CD4-positive, alpha-beta T cell treated with Interleukin-15 for 4 hours (primary cell): Measurements from ENCODE around the gene SLC35E2B.
"Not testable (repeated sequence)": the region's sequence is repeated elsewhere in the genome, so short reads cannot be mapped to it uniquely, and the experiment has no call there.

Source experiments
- DNase-seq: peaks from one replicate; pipeline ENCODE4 v3.0.0-alpha.2; 2020; ENCODE audit warnings: low spot score

SLC35E2B gene

DNA sequence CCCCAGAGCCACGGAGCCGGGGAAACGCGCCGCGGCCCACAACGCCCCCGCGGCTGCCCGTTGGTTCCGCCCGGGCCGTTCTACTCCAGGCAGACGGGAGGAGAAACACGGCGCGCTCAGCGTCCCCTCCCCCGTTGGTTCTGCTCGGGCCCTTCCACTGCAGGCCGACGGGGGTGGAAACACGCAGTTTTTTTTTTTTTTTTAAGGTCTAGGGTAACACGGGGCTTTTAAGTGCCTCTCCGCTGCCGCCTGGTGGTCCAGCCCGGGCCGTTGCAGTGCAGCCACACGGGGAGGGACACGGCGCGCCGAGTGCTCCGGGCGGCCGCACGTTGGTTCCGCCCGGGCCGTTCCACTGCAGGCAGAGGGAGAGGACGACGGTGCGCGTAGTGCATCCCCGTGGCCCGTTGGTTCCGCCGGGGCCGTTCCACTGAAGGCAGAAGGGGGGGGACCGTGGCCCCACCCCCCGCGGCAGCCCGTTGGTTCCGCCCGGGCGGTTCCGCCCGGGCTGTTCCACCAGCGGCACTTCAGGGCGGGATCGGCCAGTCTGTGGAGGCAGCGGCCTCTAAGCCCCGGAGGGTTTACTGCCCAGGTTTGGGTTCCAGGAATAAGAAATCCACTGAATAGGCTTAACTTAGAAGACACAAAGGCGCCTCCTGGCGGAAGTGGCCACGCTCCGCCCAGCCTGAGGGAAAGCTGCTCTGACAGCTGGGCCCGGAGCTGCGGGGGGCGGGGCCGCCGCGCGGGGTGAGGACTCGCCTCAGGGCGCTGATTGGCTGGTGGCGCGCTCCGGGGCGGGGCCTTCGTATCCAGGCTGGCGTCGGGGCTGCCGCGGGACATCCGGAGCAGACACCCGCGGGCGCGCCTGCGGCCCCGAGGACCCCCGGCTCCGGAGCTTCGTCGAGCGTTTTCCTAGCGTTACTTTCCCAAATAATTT is at the start of gene SLC35E2B:
SLC35E2B (minus strand) TSS at position 82 of the 934 bp plus-strand sequence. CDS start 16,096 bp downstream, outside the sequence.
- peak; percentile 98 for DNase-seq

DNA sequence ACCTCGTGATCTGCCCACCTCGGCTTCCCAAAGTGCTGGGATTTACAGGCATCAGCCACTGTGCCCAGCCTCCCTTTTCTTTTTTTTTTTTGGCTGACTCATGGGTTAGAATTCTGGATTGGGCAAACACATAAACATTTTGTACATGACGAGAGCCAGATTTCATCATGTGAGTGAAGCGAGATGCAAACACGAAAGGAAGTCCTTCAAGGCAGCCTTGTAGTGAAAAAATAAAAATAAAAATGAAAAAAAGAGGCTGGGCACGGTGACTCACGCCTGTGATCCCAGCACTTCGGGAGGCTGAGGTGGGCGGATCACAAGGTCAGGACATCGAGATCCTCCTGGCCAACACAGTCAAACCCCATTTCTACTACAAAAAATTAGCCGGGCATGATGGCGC is 48.4 kb upstream of the SLC35E2B start:
- not testable (repeated sequence) for DNase-seq

DNA sequence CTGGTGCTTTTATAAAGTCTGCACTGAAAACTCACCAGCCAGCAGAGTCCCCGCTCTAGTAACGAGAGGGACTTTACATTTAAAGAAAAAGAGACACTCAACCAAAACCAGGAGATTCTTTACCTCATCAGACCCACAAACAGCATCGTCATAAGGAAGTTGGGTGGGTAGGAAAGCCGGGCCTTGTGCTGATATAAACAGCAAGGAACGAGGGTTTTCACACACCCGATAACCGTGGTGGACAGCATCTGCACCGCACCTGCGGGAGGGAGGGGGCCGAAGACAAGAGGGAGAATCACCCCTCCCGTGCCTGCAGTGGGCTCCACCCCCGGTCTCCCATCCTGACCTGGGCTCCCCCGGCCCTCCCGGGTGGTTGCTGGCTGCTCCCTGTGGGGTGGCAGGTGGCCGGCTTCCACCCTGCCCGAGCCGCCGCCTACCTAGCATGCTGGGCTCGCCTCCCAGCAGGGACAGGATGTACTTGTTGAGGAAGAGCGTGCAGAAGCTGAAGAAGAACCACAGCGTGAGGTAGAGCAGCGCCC is 46.3 kb upstream of the SLC35E2B start:
- not testable (repeated sequence) for DNase-seq

DNA sequence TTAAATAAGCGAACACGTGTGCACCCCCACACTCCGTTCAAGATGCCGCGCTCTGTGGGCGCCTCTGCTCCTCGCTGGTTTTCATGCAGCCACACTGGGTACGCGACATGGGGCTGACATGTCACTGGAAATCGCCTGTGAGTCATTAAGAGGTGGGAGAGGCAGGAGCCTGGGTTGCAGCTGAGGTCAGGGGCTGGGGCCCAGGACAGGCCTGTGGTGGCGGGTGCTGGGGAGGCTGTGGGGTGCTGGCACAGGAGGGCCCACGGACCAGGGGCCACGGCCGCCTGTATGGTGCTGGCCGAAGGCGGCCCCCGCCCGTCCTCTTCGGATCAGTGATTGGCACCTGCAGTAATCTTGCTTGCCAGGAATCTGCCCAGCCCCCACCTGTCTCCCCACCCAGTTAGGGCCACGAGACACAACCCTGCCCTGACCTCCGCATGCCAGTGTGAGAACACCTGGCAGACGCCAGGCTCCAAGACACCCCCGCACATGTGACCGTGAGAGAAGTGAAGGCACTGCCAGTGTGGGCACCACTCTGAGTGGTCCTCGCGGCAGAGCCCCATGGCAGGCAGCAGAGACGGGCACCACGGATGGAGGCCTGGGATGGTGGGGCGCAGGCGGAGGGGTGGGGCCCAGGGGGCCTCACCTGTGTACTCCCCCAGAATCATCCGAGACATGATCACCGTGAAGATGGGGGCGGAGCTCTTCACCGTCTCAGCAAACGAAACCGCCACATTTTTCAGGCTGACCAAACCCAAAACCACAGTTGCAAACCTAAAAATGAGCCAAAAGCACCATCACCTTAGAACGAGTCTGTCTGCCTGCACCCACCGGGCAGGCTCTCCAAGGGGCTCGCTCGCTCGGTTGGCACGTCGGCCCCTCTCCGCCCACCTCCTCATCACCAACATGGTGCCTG is 45.3 kb upstream of the SLC35E2B start:
- not testable (repeated sequence) for DNase-seq

DNA sequence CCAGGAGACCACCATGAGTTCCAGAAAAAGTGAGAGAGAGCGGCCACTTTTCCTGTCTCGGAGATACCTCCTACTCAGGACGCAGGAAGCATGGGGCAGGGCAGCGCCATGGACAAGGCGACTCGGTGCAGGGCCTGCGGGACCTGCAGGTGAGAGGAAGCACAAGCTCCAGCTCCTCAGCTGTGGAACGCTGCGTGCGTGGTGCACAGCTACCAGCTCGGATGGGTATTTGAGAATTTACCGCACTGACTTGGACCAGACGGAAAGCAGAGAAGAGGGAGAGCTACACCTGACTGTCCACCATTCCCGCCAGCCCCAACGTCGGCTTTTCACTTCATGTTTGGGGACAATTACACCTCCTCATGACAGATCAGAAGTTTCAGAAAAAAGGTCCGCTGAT is 39.8 kb upstream of the SLC35E2B start:
- no peak for DNase-seq

DNA sequence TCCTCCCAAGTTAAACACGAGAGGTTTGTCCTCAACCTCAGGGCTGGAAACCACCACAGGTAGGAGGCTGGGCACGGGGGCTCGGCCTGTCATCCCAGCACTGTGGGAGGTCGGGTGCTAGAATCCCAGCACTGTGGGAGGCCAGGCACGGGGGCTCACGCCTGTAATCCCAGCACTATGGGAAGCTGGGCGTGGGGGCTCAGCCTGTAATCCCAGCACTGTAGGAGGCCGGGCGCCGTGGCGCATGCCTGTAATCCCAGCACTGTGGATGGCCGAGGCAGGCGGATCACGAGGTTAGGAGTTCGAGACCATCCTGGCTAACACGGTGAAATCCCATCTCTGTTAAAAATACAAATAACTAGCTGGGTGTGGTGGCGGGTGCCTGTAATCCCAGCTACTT is 38.3 kb upstream of the SLC35E2B start:
- no peak for DNase-seq

DNA sequence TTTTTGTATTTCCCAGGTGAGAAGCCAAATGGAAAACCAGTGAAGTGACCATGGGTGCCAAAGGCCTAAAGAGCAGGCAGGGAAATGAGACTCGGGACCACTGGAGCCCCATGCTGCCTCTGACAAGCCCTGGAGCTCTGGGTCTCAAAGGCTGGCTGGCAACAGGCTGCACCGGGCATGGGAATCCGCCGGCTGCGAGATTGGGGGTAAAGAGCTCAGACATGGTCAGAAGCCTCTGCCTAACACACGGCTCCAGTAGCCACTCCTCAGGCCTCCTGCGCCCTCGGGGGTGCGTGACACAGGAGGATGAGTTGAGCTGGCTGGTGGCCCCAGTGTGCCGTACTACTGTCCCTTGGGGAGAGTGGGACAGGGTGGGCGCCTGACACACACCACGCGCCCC is 37.6 kb upstream of the SLC35E2B start:
- not testable (repeated sequence) for DNase-seq

DNA sequence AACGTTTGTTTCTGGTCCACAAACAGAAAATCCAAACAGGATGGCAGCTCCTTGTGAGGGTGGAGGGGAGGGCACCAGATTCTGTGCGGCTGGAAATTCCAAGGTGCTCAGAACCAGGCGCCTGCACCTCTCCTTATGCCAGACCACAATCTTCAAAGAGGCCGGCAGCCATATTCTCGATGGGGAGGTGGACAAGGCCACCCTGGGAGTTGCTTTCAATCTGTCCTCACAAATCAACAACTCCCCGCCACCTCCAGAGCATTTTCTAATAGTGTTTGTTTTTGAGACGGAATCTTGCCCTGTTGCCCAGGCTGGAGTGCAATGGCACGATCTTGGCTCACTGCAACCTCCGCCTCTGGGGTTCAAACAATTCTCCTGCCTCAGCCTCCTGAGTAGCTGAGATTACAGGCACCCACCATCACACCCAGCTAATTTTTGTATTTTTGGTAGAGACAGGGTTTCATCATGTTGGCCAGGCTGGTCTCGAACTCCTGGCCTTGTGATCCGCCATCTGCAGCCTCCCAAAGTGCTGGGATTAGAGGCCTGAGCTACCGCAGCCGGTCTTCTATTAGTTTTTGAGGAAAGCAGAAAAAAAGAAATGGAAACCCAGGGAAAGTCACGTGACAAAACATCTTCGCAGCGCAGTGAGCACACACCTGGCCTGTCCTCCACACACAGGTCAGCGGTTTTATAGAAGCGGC is 36.7 kb upstream of the SLC35E2B start:
- DNase-seq, result not testable (repeated sequence)

DNA sequence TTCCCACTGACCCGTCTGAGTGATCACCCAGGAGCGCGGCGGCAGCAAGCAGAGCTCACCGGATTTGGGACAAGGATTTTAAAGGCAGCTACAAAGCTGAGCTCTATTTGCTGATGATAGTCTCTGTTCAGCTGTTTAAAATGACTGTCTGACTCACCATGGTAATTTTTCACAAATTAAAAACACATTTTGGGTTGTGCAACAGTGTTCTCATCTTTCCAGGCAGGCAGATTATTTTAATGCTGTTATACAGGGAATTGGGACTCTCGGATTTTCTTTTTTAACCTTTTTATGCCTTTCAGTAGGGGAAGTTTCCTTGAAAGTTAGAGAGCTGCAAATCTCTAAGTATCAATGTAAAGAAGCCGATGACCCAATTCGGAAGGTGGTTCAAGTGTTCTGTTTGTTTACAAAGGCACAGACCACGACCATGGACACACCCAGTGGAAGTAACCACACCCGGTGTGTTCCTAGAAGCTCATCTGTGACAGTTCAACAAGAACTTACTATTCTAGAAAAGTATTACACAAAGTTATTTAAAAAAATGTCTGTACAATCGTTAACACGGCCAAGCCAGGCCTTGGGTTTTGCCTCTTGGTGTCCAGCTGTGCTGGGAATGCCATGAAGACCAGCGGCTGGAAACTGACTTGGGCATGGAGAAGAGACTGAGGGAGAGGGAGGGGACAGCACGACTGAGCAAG is 35.9 kb upstream of the SLC35E2B start:
- peak; percentile 85 for DNase-seq

DNA sequence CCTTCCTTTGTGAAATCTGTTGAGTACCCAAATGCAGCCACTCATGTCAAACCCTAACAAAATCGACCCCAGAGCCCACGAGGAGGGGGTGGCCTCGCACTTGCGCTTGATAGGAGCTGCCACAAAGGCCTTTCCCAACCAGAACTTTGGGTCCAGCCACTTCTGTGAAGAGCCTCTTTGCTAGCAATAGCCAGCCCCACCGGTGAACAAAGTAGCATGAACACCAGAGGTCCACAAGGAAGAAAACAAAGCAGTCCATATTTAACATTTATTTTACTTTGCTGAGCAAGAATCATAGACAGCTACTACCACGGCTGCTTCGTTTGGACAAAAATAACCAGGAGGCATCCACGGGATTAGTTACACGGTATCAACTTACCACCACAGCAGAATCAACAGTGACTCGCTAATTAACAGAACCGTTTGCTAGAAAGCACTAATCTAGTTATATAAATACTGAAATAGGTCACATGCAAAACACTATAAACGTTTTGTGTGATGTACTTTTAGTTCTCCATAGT is 34.6 kb upstream of the SLC35E2B start:
- not testable (repeated sequence) for DNase-seq

DNA sequence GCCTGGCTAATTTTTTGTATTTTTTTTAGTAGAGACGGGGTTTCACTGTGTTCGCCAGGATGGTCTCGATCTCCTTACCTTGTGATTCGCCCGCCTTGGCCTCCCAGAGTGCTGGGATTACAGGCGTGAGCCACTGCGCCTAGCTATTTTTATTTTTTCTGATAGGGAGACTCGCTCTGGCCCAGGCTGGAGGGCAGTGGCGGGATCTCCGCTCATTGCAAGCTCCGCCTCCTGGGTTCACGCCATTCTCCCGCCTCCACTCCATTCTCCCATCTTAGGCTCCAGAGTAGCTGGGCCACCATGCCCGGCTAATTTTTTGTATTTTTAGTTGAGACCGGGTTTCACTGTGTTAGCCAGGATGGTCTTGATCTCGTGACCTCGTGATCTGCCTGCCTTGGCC is 33.5 kb upstream of the SLC35E2B start:
- DNase-seq, result not testable (repeated sequence)

DNA sequence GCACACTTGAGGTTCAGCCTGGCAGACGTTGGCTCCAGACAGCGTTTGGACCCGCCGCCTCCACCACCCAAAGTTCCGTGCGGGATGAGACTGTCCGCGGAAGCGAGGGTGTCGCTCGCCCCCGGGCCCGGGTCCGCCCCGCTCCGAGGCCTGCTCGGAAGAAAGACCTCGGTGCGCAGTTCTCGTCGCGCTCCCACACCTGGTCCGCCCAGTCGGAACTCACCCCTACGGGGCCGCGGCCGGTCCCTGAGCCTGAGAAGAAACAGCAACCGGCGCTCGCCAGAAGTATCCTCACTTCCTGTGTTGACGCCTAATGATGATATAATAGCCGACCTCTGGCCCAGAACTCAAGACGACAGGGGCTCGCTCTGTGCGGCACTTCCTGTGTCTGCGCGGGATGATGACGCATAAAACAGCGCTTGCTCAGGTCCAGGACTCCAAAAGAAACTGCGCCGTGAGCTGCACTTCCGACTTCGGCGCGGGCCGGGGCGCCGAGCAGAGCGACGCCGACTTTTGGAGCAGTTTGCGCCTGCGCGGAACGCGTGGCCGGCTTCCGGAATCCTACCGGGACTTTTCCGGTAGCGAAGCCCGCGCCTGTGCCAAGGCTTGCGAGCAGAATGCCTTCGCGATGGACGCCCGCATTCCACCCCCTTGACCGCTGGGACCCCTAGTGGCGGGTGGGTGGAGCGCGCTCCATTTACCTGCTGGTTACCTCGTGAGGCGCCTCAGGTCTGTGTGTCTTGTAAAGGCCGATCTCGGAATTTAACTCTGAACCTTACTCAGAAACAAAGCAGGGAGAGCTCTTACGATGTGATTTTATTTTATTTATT is 31.7 kb upstream of the SLC35E2B start, which contains the start of gene CDK11A:
CDK11A (minus strand) TSS at position 323 of the 830 bp plus-strand sequence. CDS start 1,539 bp downstream, outside the sequence.
- peak; percentile 98 for DNase-seq

DNA sequence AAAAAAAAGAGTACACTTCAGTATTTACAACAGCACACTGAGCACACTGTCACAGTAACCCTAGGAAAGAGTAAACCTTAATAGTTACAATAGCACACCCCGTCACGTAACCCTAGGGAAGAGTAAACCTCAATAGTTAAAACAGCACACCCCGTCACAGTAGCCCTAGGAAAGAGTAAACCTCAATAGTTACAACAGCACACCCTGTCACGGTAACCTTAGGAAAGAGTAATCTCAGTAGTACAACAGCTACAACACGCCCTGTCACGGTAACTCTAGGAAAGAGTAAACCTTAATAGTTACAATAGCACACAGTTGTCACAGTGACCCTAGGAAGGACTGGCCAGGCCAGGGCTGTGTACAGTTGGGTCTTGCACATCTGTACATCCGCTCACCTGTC is 28.6 kb upstream of the SLC35E2B start:
- DNase-seq, result no peak

DNA sequence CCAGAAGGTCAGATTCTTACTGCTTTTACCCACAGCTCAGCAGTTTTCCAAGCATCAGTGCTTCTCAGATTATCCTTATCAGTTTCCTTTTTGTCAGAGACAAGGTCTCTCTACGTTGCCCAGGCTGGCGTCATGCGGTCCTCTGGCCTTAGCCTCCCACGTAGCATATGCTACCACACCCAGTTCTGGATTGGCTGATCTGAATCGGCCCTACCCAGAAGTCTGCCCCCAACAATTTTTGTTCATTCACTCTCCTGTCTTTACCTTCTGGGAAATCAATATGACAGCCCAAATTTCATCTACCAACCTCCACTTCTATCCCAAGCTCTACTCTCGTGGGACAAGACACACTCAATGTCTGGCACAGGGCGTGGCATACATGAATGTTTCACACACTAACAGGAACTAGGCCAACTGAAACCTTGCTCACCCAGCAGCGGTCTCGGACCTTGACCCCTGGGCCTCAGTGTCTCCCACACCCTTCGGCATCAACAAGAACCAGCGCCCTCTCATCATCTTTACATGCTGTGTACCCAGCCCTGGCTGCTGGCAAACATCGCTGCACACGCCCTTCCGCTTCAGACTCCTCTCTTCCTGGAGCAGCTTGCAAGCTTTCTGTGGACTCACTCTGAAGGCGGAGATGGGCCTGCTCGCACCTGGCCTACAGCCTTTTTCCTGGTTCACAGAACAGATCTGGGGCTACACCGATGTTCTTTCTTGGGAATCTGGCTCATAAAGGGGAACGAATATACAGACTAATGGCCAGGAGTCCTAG is 22.7 kb upstream of the SLC35E2B start:
- not testable (repeated sequence) for DNase-seq

DNA sequence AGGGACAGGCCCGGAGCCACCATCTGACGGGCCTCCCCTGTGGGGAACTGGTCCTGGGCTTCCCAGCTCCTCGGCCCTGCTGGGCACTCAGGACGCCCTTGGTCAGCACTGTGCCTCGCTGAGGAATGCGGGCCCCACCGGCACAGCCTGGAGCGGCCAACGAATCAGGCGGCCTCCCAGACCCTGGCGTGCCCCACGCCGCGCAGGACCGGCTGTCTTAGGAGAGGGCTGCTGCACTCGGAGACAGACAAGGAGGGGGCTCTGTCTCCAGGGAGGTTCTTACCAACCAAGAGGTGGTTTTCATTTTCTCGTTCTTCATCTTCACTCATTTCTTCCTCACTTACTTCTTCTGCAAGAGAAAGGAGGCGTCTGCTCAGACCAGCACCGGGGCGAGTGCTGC is 15.3 kb upstream of the SLC35E2B start:
- not testable (repeated sequence) for DNase-seq

DNA sequence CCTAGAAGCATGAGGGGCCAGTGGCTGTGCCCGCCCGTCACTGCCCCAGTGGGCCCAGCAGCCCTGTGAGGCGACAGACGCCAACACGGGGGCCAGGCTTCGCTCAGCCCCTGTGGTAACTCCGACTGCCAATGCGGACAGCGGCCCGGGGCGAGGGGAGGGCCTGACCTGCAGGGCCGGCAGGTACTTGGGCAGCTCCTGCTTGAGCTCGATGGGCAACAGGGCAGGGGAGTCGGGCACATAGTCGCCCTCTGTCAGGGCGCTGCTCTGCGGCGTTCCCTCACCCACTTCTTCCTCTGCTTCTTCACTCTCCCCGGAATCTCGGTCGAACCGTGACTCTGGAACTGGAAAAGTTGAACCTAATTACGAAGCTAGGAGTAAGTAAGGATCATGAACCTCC is 14.6 kb upstream of the SLC35E2B start:
- DNase-seq, result not testable (repeated sequence)

DNA sequence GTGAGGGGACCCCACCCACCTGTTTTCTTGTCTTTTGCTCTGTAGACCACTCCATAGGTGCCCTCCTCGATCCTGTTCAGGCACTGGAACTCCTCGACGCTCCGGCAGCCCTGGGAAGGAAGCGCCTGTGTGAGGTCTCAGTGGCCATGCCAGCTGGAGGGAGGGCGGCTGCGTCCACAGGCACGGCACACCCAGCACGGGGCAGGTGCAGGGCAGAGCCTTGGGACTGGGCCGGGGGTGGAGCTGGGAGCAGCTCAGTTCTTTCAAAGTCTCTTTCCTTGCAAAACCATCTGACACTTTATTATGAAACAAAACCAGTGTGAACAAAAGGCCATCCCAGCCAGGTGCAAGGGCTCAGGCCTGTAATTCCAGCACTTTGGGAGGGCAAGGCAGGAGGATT is 13.0 kb upstream of the SLC35E2B start:
- DNase-seq, result not testable (repeated sequence)

DNA sequence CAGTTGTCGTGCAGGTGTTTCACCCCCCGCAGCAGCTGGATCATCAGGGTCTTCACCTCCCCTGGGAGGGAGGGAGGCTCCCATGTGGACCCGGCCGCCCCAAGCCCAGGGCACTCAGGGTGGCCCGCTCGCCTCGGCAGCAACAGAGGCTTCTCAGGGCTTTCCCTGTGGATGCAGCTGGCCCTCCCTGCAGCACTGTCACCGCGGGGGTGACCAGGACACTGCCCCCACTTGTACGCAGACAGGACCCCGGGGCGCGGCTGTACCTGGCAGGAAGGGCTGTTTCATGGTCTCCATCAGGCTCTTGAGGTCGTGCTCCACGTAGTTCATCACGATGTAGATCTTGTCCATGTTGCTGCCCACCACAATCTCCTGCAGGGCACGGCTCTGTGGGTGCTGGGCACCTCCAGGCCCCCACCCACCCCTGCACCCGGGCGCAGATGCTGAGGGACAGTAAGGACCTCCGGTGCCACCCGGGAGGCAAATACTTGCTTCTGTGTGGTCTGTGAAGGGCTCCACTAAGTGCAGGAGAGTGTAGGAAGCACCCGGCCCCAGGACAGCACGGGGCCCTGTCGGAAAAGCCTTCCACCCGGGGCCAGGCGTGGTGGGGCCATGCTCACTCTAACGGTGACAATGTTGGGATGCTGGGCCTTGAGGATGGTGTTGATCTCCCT is 11.8 kb upstream of the SLC35E2B start:
- DNase-seq, result not testable (repeated sequence)
